Calu3 (cell line): Measurements from ENCODE around the gene CPE. TPM values are rescaled to one million over a fixed set of nuclear protein-coding genes. Genes with fewer than 3 reads are reported as not detected.

Experiments used
- BruUV-seq: library from RNA; stranded (reverse); fragments of 400-500 nt; replicated peaks from 2 replicates; lab custom pipeline; 2021; lab: Mats Ljungman, UMichigan
- CTCF ChIA-PET: fragments of 300-600 bp; sonication (Branson Sonifier 250); formaldehyde crosslinking; loops from one replicate; lab custom pipeline; 2022; ENCODE audit warnings: antibody characterized with exemption; lab: Charles Lee
- DNase-seq: peaks from one replicate; pipeline ENCODE4 v3.0.0; 2022
- H3K27ac Mint-ChIP-seq: one replicate; pipeline ENCODE4 v1.8.0; 2022; ENCODE audit warnings: mixed read lengths; ENCODE audit not compliant: unreplicated experiment
- H3K27me3 Mint-ChIP-seq: one replicate; pipeline ENCODE4 v1.8.0; 2022; ENCODE audit warnings: mixed read lengths; ENCODE audit not compliant: unreplicated experiment
- H3K36me3 Mint-ChIP-seq: one replicate; pipeline ENCODE4 v1.8.0; 2022; ENCODE audit warnings: mild to moderate bottlenecking, moderate library complexity, mixed read lengths; ENCODE audit not compliant: insufficient read depth, unreplicated experiment
- H3K4me1 Mint-ChIP-seq: one replicate; pipeline ENCODE4 v1.8.0; 2022; ENCODE audit warnings: mild to moderate bottlenecking, low read depth, mixed read lengths; ENCODE audit not compliant: unreplicated experiment
- H3K4me3 Mint-ChIP-seq: one replicate; pipeline ENCODE4 v1.8.0; 2022; ENCODE audit warnings: mild to moderate bottlenecking, low read depth, moderate library complexity, mixed read lengths; ENCODE audit not compliant: unreplicated experiment
- H3K9me3 Mint-ChIP-seq: one replicate; pipeline ENCODE4 v1.8.0; 2022; ENCODE audit warnings: low read depth, mixed read lengths; ENCODE audit not compliant: unreplicated experiment
- intact Hi-C: fragments of 100-400 bp; cut with micrococcal nuclease; formaldehyde crosslinking; loops from one replicate; pipeline ENCODE4 v1.10.0; 2022; ENCODE audit not compliant: unreplicated experiment
- total RNA-seq: library from RNA; stranded (reverse); gene quantifications from 2 replicates; pipeline ENCODE4 v1.2.3, GENCODE V29; 2022
- TF ChIP-seq, protein P1 (sequence below): fragments of 200-600 bp; IDR thresholded peaks from one replicate; pipeline ENCODE4 v1.8.0; 2022; ENCODE audit warnings: antibody characterized with exemption; ENCODE audit not compliant: unreplicated experiment

The CPE gene
- total RNA-seq, 1 experiment from 2014 or later = 4.7 TPM

DNA sequence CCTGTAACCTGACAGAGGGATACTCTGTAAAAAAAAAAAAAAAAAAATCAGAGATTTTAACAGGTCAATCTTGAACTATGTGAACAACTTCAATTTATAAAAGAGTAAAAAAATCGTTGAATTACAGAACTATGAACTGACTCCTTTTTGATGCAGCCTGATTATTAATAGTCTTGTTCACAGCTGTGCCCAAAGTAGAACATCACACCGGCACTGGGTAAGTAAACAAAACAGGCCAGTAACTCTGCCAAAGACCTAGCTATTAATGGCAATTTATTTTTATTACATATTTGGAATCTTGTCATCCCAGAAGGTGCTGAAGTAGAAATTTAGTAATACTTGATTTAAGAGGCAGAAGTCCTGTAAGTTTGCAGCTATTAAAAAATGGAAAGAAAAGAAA, 31.4 kb downstream of the CPE start:
- H3K27ac Mint-ChIP-seq = no peak overlapping the region

DNA sequence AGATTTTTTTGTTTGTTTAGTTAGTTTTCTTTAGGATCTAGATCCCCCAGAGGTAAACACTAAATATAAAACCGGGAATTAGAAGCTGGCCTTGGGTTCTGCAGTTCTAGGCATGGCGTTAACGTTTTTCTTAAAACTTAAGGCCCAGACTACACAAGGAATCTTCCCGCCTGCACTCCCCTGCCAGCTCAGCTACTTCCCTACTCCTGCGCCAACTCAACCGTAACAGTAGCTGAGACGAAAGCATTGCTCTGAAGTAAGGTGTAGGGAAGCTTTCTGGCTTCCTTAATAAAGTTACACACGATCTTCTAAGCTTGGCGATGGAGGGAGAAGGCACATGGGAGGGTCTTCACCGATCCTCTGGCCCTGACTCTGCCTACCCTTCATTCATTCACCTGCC, 37.1 kb downstream of the CPE start:
- intact Hi-C loops = no loop called here
- Mint-ChIP-seq H3K27ac (no peak overlapping the region), H3K27me3 (no peaks in the 10 kb centered on the region), H3K4me3 (no peak overlapping the region), H3K4me1 (no peaks in the 10 kb centered on the region), H3K9me3 (no peaks in the 10 kb centered on the region), H3K36me3 (no peaks in the 10 kb centered on the region)
- CTCF ChIA-PET = no interaction called here
- no peak for DNase-seq
- no TSS peak for BruUV-seq
- TF ChIP-seq, protein P1, sequence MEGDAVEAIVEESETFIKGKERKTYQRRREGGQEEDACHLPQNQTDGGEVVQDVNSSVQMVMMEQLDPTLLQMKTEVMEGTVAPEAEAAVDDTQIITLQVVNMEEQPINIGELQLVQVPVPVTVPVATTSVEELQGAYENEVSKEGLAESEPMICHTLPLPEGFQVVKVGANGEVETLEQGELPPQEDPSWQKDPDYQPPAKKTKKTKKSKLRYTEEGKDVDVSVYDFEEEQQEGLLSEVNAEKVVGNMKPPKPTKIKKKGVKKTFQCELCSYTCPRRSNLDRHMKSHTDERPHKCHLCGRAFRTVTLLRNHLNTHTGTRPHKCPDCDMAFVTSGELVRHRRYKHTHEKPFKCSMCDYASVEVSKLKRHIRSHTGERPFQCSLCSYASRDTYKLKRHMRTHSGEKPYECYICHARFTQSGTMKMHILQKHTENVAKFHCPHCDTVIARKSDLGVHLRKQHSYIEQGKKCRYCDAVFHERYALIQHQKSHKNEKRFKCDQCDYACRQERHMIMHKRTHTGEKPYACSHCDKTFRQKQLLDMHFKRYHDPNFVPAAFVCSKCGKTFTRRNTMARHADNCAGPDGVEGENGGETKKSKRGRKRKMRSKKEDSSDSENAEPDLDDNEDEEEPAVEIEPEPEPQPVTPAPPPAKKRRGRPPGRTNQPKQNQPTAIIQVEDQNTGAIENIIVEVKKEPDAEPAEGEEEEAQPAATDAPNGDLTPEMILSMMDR = no peak

More for the DNA sequence above, 31.4 kb downstream of the CPE start:
- intact Hi-C loops = no loop called here
- H3K27me3 Mint-ChIP-seq = no peaks in the 10 kb centered on the region
- peaks cover 2% of the 10 kb centered on the region for H3K9me3 Mint-ChIP-seq
- H3K36me3 Mint-ChIP-seq = no peaks in the 10 kb centered on the region
- H3K4me3 Mint-ChIP-seq = no peak overlapping the region
- H3K4me1 Mint-ChIP-seq = no peaks in the 10 kb centered on the region
- BruUV-seq = no TSS peak
- no peak for DNase-seq
- TF ChIP-seq, protein P1 = no peak
- CTCF ChIA-PET = no interaction called here

DNA sequence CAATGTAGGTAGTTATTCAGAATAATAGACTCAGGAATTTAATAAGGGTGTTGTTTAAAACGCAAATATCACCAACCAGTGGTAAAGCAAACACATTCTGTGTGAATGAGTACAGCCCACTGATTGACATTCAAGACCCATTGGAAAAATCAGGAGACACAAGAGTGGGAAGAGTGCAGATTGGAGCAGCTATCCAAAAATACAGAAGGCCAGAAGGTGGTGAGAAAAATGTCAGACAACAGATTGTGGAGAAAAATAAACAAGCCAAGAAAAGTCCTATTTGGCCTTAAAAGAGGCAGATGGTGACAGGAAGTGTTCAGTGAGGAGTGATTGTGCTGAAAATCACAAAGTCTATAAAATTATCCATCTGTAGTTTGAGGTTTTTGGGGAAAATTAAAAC, 39.3 kb downstream of the CPE start:
- TF ChIP-seq, protein P1 = no peak
- Mint-ChIP-seq H3K27me3 (no peaks in the 10 kb centered on the region), H3K4me3 (no peak overlapping the region), H3K36me3 (no peaks in the 10 kb centered on the region), H3K27ac (no peak overlapping the region), H3K4me1 (no peaks in the 10 kb centered on the region), H3K9me3 (no peaks in the 10 kb centered on the region)
- intact Hi-C loops = no loop called here
- no TSS peak for BruUV-seq
- no peak for DNase-seq
- CTCF ChIA-PET = no interaction called here

DNA sequence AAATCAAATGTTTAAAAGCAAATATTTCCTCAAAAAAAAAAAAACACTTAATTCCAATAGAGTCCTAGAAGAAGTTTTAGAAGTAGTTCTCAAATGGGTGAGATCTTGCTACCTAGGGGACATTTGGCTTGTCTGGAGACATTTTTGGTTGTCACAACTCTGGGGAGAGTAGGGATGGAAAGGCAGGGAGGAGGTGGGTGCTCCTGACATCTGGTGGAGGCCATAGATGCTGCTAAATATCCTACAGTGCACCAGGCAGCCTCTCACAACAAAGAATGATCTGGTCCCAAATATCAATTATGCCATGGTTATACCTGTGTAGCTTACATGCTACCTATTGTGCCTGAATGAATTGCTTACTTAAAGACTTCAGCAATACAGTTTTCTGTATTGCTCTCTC, 46.8 kb downstream of the CPE start:
- Mint-ChIP-seq H3K27me3 (no peaks in the 10 kb centered on the region), H3K36me3 (no peaks in the 10 kb centered on the region), H3K4me1 (no peaks in the 10 kb centered on the region), H3K4me3 (no peak overlapping the region), H3K27ac (no peak overlapping the region), H3K9me3 (no peaks in the 10 kb centered on the region)
- TF ChIP-seq, protein P1 = no peak
- DNase-seq = no peak
- CTCF ChIA-PET = no interaction called here
- intact Hi-C loops = no loop called here
- no TSS peak for BruUV-seq

DNA sequence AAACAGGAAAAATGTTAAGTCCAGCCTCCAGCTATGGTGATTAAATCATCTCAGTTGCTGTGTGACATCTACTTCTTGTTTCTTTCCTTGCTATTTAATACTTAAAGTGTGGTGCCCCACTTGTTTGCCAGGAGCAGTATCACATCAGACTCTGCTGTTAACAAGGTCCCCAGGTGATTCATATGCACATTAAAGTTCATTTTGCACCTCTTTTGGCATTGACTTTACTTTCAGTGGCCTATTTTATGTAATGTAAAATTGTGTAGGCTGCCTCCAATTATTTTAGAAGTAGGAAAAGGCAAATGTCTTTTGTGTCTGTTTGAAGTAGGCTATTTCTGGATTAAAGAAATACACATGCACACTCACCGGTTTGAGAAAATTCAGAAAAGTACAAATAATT, 47.5 kb downstream of the CPE start:
- Mint-ChIP-seq H3K27ac (no peak overlapping the region), H3K9me3 (no peaks in the 10 kb centered on the region), H3K27me3 (no peaks in the 10 kb centered on the region), H3K36me3 (no peaks in the 10 kb centered on the region), H3K4me3 (no peak overlapping the region), H3K4me1 (no peaks in the 10 kb centered on the region)
- CTCF ChIA-PET = no interaction called here
- no peak for DNase-seq
- intact Hi-C loops = no loop called here
- BruUV-seq = no TSS peak
- TF ChIP-seq, protein P1 = no peak
